ENCODE measurements around the gene KRT15.

Gene KRT15

DNA sequence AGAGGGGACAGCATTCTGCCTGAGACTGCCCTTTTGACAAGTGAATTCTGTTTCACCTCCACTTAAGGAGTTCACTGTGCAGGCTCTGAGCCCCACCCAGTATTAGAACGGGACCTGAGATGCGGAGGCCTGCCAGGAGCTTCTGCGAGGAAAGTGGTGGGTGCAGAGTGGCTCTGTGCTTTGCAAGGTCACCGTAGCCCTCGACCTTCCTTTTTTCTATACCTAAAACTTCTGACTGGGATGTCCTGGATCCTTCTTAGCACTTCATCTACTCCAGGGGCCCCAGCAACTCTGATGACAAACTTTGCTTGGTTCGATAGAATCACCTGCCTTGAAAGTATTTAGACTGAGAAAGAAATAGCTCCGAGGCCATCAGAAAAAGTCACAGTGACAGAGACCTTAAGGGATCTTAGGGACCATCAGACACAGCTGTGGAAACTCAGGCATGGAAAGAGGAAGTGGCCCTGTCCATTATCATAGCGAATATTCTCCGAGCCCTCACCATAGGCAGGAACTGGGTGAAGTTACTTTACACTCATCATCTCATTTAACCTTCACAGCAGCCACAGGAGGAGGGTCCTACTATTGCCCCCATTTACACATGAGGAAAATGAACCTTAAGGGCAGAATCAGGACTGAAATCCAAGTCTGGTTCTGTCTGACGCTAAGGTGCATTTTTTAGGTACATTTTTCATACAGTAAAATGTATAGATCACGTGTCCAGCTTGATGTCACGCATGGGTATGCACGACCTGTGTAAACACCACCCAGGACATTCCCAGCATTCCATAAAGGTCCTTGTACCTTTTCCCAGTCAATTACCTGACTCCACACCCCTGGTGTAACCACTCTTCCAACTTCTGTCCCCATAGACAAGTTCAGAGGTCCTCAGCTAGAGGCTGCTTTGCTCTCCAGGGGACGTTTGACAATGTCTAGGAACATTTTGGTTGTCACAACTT, 12.6 kb downstream of the KRT15 start:
- Histone ChIP-seq H3K9me2 (ENCODE audit: low read depth, low read length) (no peaks in the 10 kb centered on the region), H2AFZ (ENCODE audit: low read length) (no peak overlapping the region), H3K36me3 (ENCODE audit: insufficient read depth, low read length) (no peaks in the 10 kb centered on the region), H3K9me3 (ENCODE audit: low read length) (no peaks in the 10 kb centered on the region), H3K27me3 (ENCODE audit: insufficient read depth, low read length) (no peaks in the 10 kb centered on the region), H4K20me1 (ENCODE audit: insufficient read depth, low read length) (no peaks in the 10 kb centered on the region), H3K27ac (ENCODE audit: low read depth, low read length, poor library complexity, severe bottlenecking) (no peak overlapping the region), H3K4me2 (ENCODE audit: low read length) (no peak overlapping the region), H3K4me3 (ENCODE audit: low read depth, low read length, poor library complexity, severe bottlenecking) (no peak overlapping the region), H3K79me2 (ENCODE audit: insufficient read depth, low read length) (no peaks in the 10 kb centered on the region), H3K4me1 (ENCODE audit: insufficient read depth, low read length, severe bottlenecking) (no peaks in the 10 kb centered on the region), H3K9ac (ENCODE audit: low read length) (no peak overlapping the region), H3F3A (ENCODE audit: insufficient read depth, low read length) (no peaks in the 10 kb centered on the region)
- no peak for TF ChIP-seq EZH2 (IDR thresholded peaks at IDR 0.05; ENCODE audit: borderline replicate concordance, low read length)
- no peak for TF ChIP-seq CTCF (IDR thresholded peaks at IDR 0.05; ENCODE audit: low read length)

- H3K9ac ChIP-seq (ENCODE audit: low read length) = no peak within 1 kb of the TSS
These were observed 13.5 kb downstream of the KRT15 start, which contains the start of gene KRT13 for GRCh38 chr17:41505007-41505808. Gene KRT13, minus strand, starts transcription at chr17:41505612. Its CDS starts 62 bp downstream, at chr17:41505550.

More at GRCh38 chr17:41505007-41505808, 13.5 kb downstream of the KRT15 start, which contains the start of gene KRT13:
- H3K79me2 ChIP-seq (ENCODE audit: insufficient read depth, low read length) = no peaks in the 10 kb centered on the region
- no peaks in the 10 kb centered on the region for H3K9me2 ChIP-seq (ENCODE audit: low read depth, low read length)
- no peaks in the 10 kb centered on the region for H3K36me3 ChIP-seq (ENCODE audit: insufficient read depth, low read length)
- no peaks in the 10 kb centered on the region for H3K9me3 ChIP-seq (ENCODE audit: low read length)
- no peaks in the 10 kb centered on the region for H3K4me1 ChIP-seq (ENCODE audit: insufficient read depth, low read length, severe bottlenecking)
- no peaks in the 10 kb centered on the region for H3F3A ChIP-seq (ENCODE audit: insufficient read depth, low read length)
- H3K27me3 ChIP-seq (ENCODE audit: insufficient read depth, low read length) = no peaks in the 10 kb centered on the region; the same call in 1 of the 2 replicates
- no peak within 1 kb of the TSS for H3K4me2 ChIP-seq (ENCODE audit: low read length)
- H3K4me3 ChIP-seq (ENCODE audit: low read depth, low read length, poor library complexity, severe bottlenecking) = no peak within 1 kb of the TSS
- H3K27ac ChIP-seq (ENCODE audit: low read depth, low read length, poor library complexity, severe bottlenecking) = no peak within 1 kb of the TSS
- H4K20me1 ChIP-seq (ENCODE audit: insufficient read depth, low read length) = no peaks in the 10 kb centered on the region
- TF ChIP-seq EZH2 (IDR thresholded peaks at IDR 0.05; ENCODE audit: borderline replicate concordance, low read length) = no peak
- TF ChIP-seq CTCF (IDR thresholded peaks at IDR 0.05; ENCODE audit: low read length) = no peak
- no peak within 1 kb of the TSS for H2AFZ ChIP-seq (ENCODE audit: low read length)

Measured in OCI-LY1 (cell line).